Rectal smooth muscle tissue (tissue), 1 donor: ENCODE measurements around the gene ITIH5.
"Not testable (repeated sequence)": the region's sequence is repeated elsewhere in the genome, so short reads cannot be mapped to it uniquely, and the experiment has no call there.

ENCODE experiments used
- H3K27ac ChIP-seq: one replicate; pipeline ENCODE4 v1.7.0; 2013; ENCODE audit warnings: low read depth, low read length, inconsistent platforms
- H3K27me3 ChIP-seq: one replicate; pipeline ENCODE4 v1.7.0; 2013; ENCODE audit warnings: low read length; ENCODE audit not compliant: control insufficient read depth, insufficient read depth
- H3K36me3 ChIP-seq: one replicate; pipeline ENCODE4 v1.7.0; 2013; ENCODE audit warnings: low read length; ENCODE audit not compliant: control insufficient read depth, insufficient read depth
- H3K4me1 ChIP-seq: one replicate; pipeline ENCODE4 v1.7.0; 2013; ENCODE audit warnings: low read length; ENCODE audit not compliant: control insufficient read depth, insufficient read depth
- H3K4me3 ChIP-seq: one replicate; pipeline ENCODE4 v1.7.0; 2013; ENCODE audit warnings: low read length
- H3K9ac ChIP-seq: one replicate; pipeline ENCODE4 v1.7.0; 2013; ENCODE audit warnings: low read length

The ITIH5 gene

DNA sequence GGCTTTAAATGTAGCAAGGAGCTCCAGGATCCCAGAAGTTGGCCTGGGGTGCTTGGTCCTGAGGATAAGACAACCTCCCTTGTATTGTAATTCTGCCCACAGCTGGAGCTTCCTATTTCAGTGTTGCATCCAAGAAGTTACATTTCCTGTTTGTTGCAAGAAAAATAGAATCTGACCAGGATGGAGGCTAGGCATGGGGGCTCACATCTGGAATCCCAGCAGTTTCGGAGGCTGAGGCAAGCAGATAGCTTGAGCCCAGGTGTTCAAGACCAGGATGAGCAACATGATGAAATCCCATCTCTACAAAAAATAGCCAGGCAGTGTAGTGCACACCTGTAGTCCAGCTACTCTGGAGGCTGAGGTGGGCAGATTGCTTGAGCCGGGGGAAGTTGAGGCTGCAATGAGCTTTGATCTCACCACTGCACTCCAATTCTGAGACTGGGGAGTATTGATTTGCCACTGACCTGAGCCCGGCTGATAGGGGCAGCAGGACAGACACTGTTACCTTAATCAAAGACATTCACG lies 35.6 kb upstream of the ITIH5 start:
- H3K4me3 ChIP-seq = no peak overlapping the region

DNA sequence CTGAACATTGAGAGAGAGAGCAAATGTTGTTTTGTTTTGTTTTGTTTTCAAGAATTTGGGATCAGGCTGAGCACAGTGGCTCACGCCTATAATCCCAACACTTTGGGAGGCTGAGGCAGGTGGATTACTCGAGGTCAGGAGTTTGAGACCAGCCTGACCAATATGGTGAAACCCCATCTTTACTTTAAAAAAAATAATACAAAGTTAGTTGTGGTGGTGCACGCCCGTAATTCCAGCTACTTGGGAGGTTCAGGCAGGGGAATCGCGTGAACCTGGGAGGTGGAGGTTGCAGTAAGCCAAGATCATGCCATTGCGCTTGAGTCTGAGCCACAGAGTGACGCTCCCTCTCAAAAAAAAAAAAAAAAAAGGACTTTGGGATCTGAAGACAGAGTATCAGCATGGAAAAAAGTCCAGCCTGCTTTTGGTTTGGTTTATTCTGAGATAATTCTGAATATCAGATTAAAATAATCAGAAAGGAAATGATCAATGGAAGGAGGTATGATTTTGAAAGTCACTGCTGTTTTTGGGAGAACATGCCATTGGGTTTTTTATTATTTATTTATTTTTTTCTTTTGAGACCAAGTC lies 34.5 kb upstream of the ITIH5 start:
- Histone ChIP-seq H3K36me3 (no peaks in the 10 kb centered on the region), H3K4me3 (no peak overlapping the region), H3K27ac (no peak overlapping the region), H3K9ac (no peak overlapping the region), H3K27me3 (no peaks in the 10 kb centered on the region), H3K4me1 (peaks cover 5% of the 10 kb centered on the region)

More for the DNA sequence above, 35.6 kb upstream of the ITIH5 start:
- Histone ChIP-seq H3K36me3 (no peaks in the 10 kb centered on the region), H3K27ac (no peak overlapping the region), H3K27me3 (no peaks in the 10 kb centered on the region), H3K4me1 (peaks cover under 1% of the 10 kb centered on the region), H3K9ac (no peak overlapping the region)

DNA sequence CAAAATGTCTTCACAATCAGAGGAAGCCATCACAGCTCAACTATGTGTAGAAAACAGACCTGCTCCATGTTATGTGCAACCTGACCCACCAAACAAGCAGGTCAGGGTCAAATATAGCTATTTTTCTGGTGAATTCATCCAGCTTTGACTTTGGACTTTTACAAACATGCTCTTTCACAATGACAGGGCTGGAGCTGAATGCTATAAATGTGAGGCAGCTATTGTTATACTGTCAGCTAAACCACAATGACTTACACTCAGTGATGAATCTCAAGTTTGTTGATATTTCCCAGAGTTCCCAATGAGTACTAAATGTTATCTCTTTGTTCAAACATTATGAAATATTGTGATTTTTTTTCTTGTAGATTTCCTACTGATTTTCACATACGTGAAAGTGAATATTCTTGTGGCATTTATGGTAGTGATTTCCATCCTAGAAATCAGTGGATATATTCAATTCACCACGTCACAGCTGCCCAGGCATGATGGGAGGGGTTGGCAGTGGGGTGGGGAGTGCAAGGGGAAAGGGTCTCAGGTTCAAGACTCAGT lies 33.9 kb upstream of the ITIH5 start:
- H3K27ac ChIP-seq = no peak overlapping the region
- H3K4me1 ChIP-seq = peaks cover 7% of the 10 kb centered on the region
- no peaks in the 10 kb centered on the region for H3K27me3 ChIP-seq
- no peaks in the 10 kb centered on the region for H3K36me3 ChIP-seq
- no peak overlapping the region for H3K4me3 ChIP-seq
- H3K9ac ChIP-seq = no peak overlapping the region

DNA sequence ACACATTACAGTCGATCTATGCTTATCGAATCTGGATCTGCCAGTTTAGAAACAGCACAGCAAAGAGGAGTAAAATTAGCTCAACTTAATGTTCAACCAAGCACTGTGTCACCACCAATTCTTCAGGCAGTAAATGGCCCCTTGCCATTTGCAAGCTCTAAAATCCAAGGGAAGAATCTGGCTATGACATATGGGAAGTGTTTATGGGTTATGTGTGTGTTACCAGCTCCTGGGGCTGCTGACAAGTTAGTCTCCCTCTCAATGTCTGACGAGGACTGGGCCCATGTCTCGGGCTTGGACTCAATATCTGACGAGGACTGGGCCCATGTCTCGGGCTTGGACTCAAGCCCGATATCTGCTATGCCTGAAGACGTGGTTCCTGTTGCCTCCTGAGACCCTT lies 30.7 kb upstream of the ITIH5 start:
- no peak overlapping the region for H3K9ac ChIP-seq
- H3K4me1 ChIP-seq = peaks cover 7% of the 10 kb centered on the region
- no peaks in the 10 kb centered on the region for H3K36me3 ChIP-seq
- no peak overlapping the region for H3K4me3 ChIP-seq
- H3K27me3 ChIP-seq = no peaks in the 10 kb centered on the region
- H3K27ac ChIP-seq = no peak overlapping the region

DNA sequence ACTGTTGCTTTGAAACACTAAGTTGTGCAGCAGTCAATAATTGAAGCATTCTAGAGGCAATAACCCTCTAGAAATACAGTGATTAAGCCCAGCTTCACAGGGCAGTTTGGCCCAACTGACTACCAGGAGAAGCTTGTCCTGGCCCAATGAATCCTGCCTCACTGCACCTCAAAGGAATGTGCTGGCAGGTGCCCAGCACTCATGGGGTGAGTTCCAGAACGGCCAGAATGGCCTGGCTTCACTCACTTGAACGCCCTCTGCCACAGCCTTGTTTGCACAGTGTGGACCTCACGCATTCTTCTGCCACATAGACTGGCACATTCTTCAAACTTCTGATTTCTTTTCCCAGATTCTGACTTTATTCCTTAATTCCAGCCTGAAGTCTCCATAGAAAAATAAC lies 29.8 kb upstream of the ITIH5 start:
- Histone ChIP-seq H3K36me3 (no peaks in the 10 kb centered on the region), H3K27ac (peak overlapping the region; percentile 59), H3K4me1 (peaks cover 7% of the 10 kb centered on the region), H3K4me3 (no peak overlapping the region), H3K27me3 (no peaks in the 10 kb centered on the region), H3K9ac (no peak overlapping the region)

DNA sequence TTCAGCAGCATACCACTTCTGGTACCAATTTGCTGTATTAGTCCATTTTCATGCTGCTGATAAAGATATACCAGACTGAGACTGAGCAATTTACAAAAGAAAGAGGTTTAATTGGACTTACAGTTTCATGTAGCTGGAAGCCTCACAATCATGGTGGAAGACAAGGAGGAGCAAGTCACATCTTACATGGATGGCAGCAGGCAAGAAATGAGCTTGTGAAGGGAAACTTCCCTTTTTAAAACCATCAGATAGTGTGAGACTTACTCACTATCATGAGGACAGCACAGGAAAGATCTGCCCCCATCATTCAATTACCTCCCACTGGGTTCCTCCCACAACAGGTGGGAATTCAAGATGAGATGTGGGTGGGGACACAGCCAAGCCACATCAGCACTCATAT lies 26.4 kb upstream of the ITIH5 start:
- not testable (repeated sequence) for H3K9ac ChIP-seq, H3K27ac ChIP-seq, H3K27me3 ChIP-seq, H3K4me3 ChIP-seq, H3K36me3 ChIP-seq, H3K4me1 ChIP-seq

DNA sequence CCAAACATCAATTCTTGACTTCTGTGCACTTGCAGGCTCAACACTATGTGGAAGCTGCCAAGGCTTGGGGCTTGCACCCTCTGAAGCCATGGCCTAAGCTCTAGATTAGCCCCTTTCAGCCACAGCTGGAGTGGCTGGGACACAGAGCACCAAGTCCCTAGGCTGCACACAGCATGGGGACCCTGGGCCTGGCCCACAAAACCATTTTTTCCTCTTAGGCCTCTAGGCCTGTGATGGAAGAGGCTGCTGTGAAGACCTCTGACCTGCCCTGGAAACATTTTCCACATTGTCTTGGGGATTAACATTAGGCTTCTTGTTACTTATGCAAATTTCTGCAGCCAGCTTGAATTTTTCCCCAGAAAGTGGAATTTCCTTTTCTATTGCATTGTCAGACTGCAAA lies 25.6 kb upstream of the ITIH5 start:
- not testable (repeated sequence) for H3K9ac ChIP-seq, H3K27ac ChIP-seq, H3K4me3 ChIP-seq, H3K27me3 ChIP-seq, H3K36me3 ChIP-seq, H3K4me1 ChIP-seq

GRCh38 chr10:7690885-7691597 lies 24.3 kb upstream of the ITIH5 start:
- H3K4me1 ChIP-seq, H3K27ac ChIP-seq, H3K4me3 ChIP-seq, H3K9ac ChIP-seq, H3K36me3 ChIP-seq, H3K27me3 ChIP-seq: not testable (repeated sequence)

GRCh38 chr10:7689591-7689990 lies 22.8 kb upstream of the ITIH5 start:
- H3K4me3 ChIP-seq = no peak overlapping the region
- no peak overlapping the region for H3K9ac ChIP-seq
- H3K27ac ChIP-seq = no peak overlapping the region
- no peaks in the 10 kb centered on the region for H3K4me1 ChIP-seq
- no peaks in the 10 kb centered on the region for H3K27me3 ChIP-seq
- H3K36me3 ChIP-seq = no peaks in the 10 kb centered on the region

DNA sequence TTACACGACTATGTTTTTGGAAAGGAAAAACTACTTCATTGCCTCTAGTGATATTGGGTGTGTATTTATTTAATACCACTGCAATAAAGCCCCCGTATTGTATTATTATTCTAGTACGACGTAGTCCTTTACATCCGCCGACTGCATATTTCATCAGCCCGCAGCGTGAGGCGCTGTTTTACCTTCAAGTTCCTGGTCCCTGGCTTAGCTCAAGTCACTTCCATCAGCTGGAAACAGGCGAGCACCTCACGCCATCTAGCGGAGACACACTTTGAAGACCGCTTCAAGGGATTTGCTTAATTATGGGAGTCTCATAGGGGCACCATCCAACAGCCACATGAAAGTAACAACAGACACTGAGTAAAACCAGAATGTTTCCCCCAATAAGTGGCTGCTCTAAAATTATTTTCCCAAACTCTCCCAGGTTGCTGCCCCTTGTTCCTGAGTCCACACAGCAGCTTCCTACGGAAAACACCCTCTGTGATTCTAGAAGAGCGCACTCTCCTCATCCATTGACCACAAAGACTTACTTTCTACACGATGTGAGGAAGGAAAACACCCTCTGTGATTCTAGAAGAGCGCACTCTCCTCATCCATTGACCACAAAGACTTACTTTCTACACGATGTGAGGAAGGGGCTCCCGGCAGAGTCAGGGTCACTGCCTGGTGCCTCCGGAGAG lies 20.6 kb upstream of the ITIH5 start:
- Histone ChIP-seq H3K9ac (no peak overlapping the region), H3K4me1 (no peaks in the 10 kb centered on the region), H3K4me3 (no peak overlapping the region), H3K27me3 (no peaks in the 10 kb centered on the region), H3K27ac (no peak overlapping the region), H3K36me3 (no peaks in the 10 kb centered on the region)

DNA sequence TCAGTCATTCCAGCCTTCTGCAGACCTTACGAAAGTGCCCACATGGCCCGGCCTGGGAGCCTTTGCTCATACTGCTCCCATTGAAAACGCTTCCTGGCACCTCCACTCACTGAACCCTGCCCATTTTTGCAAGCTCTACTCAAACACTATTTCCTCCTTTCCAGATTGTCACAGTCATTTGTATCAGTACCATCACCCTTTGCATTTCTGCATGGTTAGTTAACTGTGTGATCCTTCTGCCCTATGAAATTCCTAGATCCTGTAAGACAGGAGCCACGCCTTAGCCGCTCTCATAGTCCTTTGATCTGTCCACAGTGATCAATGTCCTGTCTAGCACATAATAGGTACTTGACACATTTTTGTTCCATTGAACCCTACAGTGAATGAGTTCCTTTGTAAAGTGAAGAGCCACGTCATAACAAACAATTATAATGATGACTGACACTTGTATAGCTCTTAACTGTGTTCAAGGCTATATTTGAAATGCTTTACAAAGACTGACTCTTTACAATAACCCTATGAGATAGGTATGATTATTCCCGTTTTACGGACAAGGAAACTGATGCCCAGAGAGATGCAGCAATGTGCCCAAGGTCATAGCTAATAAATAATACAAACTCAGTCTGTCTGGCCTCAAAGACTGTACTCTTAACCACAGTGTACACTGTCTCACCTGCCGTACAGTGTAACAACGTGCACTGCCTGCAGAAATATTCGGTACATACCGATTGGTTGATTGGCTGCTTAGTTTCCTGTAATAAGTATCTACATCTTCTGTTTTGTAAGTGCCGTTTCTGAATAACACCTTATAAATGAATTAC lies 19.8 kb upstream of the ITIH5 start:
- Histone ChIP-seq H3K4me1 (no peaks in the 10 kb centered on the region), H3K9ac (no peak overlapping the region), H3K4me3 (no peak overlapping the region), H3K27ac (no peak overlapping the region), H3K36me3 (no peaks in the 10 kb centered on the region), H3K27me3 (no peaks in the 10 kb centered on the region)

DNA sequence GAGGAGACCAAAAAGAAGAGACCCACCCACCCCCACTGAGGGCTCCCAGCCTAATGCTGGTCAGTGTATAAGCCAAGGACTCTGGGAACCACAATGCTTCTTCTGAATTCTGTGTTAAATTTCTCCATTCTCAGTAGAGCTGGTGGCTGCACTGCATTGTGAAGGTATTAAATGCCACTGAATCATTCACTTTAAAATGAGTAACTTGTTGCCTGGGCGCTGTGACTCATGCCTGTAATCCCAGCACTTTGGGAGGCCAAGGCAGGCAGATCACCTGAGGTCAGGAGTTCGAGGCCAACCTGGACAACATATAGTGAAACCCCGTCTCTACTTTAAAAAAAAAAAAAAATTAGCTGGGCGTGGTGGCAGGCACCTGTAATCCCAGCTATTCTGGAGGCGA lies 13.3 kb upstream of the ITIH5 start:
- not testable (repeated sequence) for H3K27ac ChIP-seq

More for the DNA sequence above, 13.3 kb upstream of the ITIH5 start:
- H3K27me3 ChIP-seq, H3K4me1 ChIP-seq, H3K36me3 ChIP-seq, H3K9ac ChIP-seq, H3K4me3 ChIP-seq: not testable (repeated sequence)
